Astrocyte of the spinal cord (primary cell): Measurements from ENCODE around the gene LCLAT1.

Experiments used
- DNase-seq: peaks from one replicate; pipeline ENCODE4 v3.0.0; 2011; ENCODE audit warnings: low read depth, low spot score
- H3K4me3 ChIP-seq: 2 replicates; pipeline ENCODE4 v1.5.1; 2011; ENCODE audit warnings: low read depth, mild to moderate bottlenecking, low read length, moderate library complexity
- in situ Hi-C: cut with HindIII; loops from 2 replicates; pipeline ENCODE4 v1.10.0; 2017; ENCODE audit warnings: low sequenced_read_pairs
- TF ChIP-seq, protein P1 (sequence below): IDR thresholded peaks from 2 replicates; pipeline ENCODE4 v1.5.1; 2012; ENCODE audit warnings: low read depth, mild to moderate bottlenecking, low read length, inconsistent platforms

The LCLAT1 gene

GRCh38 chr2:30434708-30435107 lies 12.3 kb upstream of the LCLAT1 start:
- TF ChIP-seq, protein P1, sequence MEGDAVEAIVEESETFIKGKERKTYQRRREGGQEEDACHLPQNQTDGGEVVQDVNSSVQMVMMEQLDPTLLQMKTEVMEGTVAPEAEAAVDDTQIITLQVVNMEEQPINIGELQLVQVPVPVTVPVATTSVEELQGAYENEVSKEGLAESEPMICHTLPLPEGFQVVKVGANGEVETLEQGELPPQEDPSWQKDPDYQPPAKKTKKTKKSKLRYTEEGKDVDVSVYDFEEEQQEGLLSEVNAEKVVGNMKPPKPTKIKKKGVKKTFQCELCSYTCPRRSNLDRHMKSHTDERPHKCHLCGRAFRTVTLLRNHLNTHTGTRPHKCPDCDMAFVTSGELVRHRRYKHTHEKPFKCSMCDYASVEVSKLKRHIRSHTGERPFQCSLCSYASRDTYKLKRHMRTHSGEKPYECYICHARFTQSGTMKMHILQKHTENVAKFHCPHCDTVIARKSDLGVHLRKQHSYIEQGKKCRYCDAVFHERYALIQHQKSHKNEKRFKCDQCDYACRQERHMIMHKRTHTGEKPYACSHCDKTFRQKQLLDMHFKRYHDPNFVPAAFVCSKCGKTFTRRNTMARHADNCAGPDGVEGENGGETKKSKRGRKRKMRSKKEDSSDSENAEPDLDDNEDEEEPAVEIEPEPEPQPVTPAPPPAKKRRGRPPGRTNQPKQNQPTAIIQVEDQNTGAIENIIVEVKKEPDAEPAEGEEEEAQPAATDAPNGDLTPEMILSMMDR = no peak
- no peak overlapping the region for H3K4me3 ChIP-seq
- no peak for DNase-seq
- in situ Hi-C loops = no loop called here

DNA sequence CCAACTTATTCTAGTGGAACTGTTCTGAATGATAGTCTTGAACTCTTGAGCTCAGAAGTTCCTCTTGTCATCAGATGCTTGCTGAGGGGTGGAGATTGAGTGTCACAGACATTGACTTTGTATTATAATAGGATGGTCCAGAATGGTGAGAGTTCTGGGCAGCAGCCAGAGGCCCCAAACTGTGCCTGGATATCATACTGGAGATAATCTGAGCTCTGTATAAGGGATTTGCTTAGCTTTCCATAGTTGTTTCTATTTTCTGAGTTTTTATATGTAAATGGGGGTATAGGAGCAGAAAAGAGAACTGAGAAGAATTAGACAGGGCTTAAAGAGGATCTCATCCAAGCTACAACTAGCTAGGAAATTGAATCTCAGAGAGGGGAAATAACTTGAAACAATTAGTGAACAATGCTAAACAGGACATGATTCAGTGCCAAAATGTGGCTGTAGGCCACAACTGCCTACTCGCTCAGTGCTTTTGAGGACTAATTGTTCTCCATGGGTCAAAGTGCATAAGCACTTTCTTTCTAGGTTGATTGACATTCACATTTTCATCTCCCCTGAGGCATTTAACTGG lies 10.1 kb upstream of the LCLAT1 start:
- DNase-seq = no peak
- TF ChIP-seq, protein P1 = no peak
- in situ Hi-C loops = no loop called here
- H3K4me3 ChIP-seq = no peak overlapping the region

GRCh38 chr2:30437809-30438548 lies 9.1 kb upstream of the LCLAT1 start:
- no peak for DNase-seq
- in situ Hi-C loops = no loop called here
- H3K4me3 ChIP-seq = no peak overlapping the region
- TF ChIP-seq, protein P1 = no peak

GRCh38 chr2:30439296-30439695 lies 7.8 kb upstream of the LCLAT1 start:
- DNase-seq = no peak
- no peak overlapping the region for H3K4me3 ChIP-seq
- TF ChIP-seq, protein P1 = no peak
- in situ Hi-C loops = no loop called here

- H3K4me3 ChIP-seq = no peak overlapping the region
- TF ChIP-seq, protein P1 = no peak
- in situ Hi-C loops = no loop called here
- DNase-seq = no peak
Observed at GRCh38 chr2:30439879-30440278, 7.2 kb upstream of the LCLAT1 start.

GRCh38 chr2:30441023-30441422 lies 6.0 kb upstream of the LCLAT1 start:
- TF ChIP-seq, protein P1 = no peak
- no peak overlapping the region for H3K4me3 ChIP-seq
- DNase-seq = no peak
- in situ Hi-C loops = no loop called here
